Measurements from ENCODE around the gene AGFG1.
"Not testable (repeated sequence)": the region's sequence is repeated elsewhere in the genome, so short reads cannot be mapped to it uniquely, and the experiment has no call there.

Gene AGFG1

DNA sequence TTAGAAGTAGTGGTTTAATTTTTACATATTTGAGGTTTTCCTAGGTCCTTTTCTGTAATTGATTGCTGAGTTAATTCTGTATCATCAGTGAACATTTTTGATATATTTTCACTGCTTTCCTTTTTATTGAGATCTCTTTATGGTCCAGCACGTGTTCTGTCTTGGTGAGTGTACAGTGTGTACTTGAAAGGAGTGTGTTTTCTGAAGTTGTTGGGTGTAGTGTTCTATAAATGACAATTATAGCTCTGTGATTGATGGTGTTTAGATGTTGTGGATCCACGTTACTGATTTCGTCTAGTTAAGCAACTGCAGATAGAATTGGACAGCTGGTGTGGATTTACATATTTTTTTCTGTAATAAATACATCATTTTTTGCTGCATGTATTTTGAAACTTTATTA, 32.7 kb downstream of the AGFG1 start:
- Histone ChIP-seq H3K4me3 (ENCODE audit: low read depth, low read length) (no peak overlapping the region), H3K9me3 (ENCODE audit: control insufficient read depth, insufficient read depth, low read length) (no peaks in the 10 kb centered on the region), H3K27me3 (ENCODE audit: control insufficient read depth, insufficient read depth, low read length) (no peaks in the 10 kb centered on the region), H3K9ac (ENCODE audit: low read depth, low read length) (no peak overlapping the region), H3K36me3 (ENCODE audit: control insufficient read depth, insufficient read depth, low read length) (no peaks in the 10 kb centered on the region), H3K4me1 (ENCODE audit: control insufficient read depth, insufficient read depth, low read length) (peaks cover 7% of the 10 kb centered on the region)

DNA sequence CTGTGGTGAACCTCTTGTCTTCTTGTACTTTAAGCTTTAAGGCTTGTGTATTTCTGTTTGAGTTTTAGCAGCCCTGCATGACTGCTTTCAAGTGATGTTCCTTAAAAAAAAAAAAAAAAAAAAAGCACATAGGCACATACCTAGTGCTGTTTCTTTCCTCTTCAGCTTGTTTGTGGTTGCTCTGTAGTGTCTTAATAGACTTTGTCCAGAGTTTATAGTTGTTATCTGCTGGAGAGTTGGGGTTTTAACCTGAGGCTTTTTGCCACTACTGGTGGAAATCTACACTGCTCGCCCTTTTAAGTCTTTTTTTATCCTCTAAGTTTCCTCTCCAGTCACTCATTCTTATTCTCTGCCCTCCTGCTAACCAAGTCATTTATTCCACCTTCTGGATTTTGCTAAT, 34.5 kb downstream of the AGFG1 start:
- no peak overlapping the region for H3K9ac ChIP-seq (ENCODE audit: low read depth, low read length)
- no peaks in the 10 kb centered on the region for H3K27me3 ChIP-seq (ENCODE audit: control insufficient read depth, insufficient read depth, low read length)
- no peaks in the 10 kb centered on the region for H3K9me3 ChIP-seq (ENCODE audit: control insufficient read depth, insufficient read depth, low read length)
- H3K4me1 ChIP-seq (ENCODE audit: control insufficient read depth, insufficient read depth, low read length), result peaks cover 13% of the 10 kb centered on the region
- no peaks in the 10 kb centered on the region for H3K36me3 ChIP-seq (ENCODE audit: control insufficient read depth, insufficient read depth, low read length)
- H3K4me3 ChIP-seq (ENCODE audit: low read depth, low read length), result no peak overlapping the region

DNA sequence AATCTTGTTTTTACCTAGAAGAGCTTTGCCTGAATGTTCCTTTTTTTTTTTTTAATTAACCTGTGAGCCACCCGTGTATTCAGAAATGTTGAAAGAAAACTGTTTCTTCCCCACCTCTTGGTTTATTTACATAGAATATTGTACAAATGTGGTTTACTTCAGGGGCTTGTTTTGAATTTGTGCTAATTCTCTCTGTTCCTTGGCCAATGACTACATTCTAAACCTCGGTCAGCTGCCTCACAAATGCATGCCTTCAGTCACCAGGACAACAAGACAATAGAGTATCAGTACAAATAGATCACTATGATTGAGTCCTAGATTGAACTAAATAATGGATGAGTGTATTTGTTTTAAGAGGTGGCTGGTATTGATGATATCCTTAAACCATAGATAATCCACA, 36.0 kb downstream of the AGFG1 start:
- Histone ChIP-seq H3K36me3 (ENCODE audit: control insufficient read depth, insufficient read depth, low read length) (no peaks in the 10 kb centered on the region), H3K4me1 (ENCODE audit: control insufficient read depth, insufficient read depth, low read length) (peaks cover 13% of the 10 kb centered on the region)

DNA sequence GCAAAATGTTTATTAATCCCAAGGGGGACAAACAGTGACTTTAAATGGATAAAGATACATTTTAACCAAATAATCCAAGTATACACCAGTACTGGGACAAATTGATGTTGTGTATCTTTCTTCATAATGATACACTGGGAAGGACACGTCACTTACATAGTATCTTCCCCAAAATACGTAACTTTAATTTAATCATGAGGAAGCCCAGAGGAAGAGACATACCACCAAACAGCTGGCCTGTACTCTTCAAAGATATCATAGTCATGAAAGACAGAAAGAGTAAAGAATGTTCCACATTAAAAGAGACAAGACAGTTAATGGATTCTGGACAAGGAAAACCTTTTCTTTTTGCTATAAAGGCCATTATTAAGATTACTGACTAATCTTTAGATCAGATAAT, 37.1 kb downstream of the AGFG1 start:
- no peak overlapping the region for H3K4me3 ChIP-seq (ENCODE audit: low read depth, low read length)
- H3K9me3 ChIP-seq (ENCODE audit: control insufficient read depth, insufficient read depth, low read length), result no peaks in the 10 kb centered on the region
- no peak overlapping the region for H3K9ac ChIP-seq (ENCODE audit: low read depth, low read length)
- no peaks in the 10 kb centered on the region for H3K27me3 ChIP-seq (ENCODE audit: control insufficient read depth, insufficient read depth, low read length)
- no peaks in the 10 kb centered on the region for H3K36me3 ChIP-seq (ENCODE audit: control insufficient read depth, insufficient read depth, low read length)
- H3K4me1 ChIP-seq (ENCODE audit: control insufficient read depth, insufficient read depth, low read length), result peaks cover 13% of the 10 kb centered on the region

More for the DNA sequence above, 36.0 kb downstream of the AGFG1 start:
- Histone ChIP-seq H3K9ac (ENCODE audit: low read depth, low read length) (no peak overlapping the region), H3K27me3 (ENCODE audit: control insufficient read depth, insufficient read depth, low read length) (no peaks in the 10 kb centered on the region), H3K9me3 (ENCODE audit: control insufficient read depth, insufficient read depth, low read length) (no peaks in the 10 kb centered on the region), H3K4me3 (ENCODE audit: low read depth, low read length) (no peak overlapping the region)

DNA sequence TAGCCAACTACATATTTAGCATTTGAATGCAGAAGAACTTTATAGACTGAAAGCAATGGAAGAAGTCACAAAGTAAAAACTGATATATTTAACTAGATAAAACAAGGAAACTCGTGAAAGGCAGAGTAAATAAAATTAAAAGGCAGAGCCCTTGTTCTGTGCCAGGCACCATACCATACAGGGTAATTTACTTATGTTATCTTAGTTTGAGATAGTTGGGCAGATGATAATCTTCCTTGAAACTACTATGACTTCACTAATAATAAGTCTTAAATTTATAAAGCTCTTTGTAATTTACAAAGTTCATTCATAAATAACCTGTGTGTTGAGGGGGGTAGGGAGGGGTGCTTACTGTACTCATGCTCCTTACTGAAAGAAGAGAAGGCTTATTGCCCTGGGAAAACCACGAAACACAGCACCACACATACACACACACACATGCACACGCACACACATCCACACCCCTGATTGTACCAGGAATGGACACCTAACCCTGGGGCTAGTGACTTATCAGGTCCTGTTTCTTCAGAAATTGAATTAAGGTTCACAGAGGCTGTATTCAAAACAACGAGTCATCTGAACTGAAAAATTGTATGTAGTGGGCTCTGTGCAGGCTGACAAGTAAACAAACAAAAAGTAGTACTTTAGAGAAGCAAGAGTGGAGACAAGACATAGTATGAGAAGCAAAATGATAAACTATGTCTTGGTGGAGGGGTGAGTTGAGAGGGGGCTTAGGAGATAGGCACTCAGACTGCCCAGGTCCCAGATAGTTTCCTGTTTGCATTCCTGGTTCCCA, 38.1 kb downstream of the AGFG1 start:
- H3K9ac ChIP-seq (ENCODE audit: low read depth, low read length), result no peak overlapping the region
- no peaks in the 10 kb centered on the region for H3K9me3 ChIP-seq (ENCODE audit: control insufficient read depth, insufficient read depth, low read length)
- H3K4me1 ChIP-seq (ENCODE audit: control insufficient read depth, insufficient read depth, low read length), result peaks cover 15% of the 10 kb centered on the region
- H3K36me3 ChIP-seq (ENCODE audit: control insufficient read depth, insufficient read depth, low read length), result no peaks in the 10 kb centered on the region
- no peak overlapping the region for H3K4me3 ChIP-seq (ENCODE audit: low read depth, low read length)
- no peaks in the 10 kb centered on the region for H3K27me3 ChIP-seq (ENCODE audit: control insufficient read depth, insufficient read depth, low read length)

DNA sequence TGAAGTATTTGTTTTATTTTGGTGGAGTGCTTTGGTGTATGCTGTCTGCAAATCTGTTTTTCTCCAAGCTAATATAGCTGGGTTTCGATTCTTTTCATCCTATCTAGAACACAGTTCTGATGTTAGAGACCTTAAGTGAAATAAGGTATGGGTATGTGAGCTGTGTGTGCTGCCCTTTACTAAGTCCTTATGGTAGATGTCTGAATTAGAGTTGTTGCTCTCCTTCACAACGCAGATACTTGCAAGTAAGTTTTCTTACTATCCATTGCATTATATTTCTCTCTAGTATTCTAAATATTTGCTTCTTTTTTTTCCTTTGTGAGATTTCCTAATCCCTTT, 38.6 kb downstream of the AGFG1 start:
- peaks cover 16% of the 10 kb centered on the region for H3K4me1 ChIP-seq (ENCODE audit: control insufficient read depth, insufficient read depth, low read length)
- no peaks in the 10 kb centered on the region for H3K27me3 ChIP-seq (ENCODE audit: control insufficient read depth, insufficient read depth, low read length)
- no peaks in the 10 kb centered on the region for H3K9me3 ChIP-seq (ENCODE audit: control insufficient read depth, insufficient read depth, low read length)
- no peak overlapping the region for H3K4me3 ChIP-seq (ENCODE audit: low read depth, low read length)
- no peak overlapping the region for H3K9ac ChIP-seq (ENCODE audit: low read depth, low read length)
- no peaks in the 10 kb centered on the region for H3K36me3 ChIP-seq (ENCODE audit: control insufficient read depth, insufficient read depth, low read length)

DNA sequence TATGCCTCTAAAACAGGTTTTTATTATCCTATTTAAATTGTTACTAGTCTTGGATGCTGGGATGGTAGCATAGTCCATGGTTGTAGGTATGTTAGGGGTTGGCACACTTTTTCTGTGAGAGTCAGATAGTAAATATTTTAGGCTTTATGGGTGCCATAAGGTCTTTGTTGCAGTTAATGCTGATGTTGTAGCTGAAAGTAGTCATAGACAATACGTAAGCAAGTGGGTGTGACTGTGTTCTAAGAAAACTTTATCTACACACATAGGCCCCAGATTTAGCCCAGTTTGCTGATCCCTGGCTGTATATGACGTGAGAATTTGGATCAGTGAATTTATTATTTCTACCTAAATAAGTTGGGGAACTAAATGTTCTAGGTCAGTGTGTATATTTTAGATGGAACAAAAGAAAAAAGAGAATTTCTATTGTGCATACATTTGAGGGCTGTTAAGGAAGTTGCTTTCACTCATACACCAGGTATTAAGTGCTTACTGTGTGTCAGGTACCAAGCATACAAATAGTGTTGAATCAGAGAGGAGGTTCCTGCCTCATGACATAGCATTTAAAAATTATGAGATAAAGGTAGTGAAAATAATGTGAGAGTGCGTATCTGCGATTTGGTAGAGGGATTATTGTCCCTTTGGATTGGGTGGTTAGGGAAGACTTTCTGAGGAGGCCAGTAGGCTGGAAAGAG, 39.4 kb downstream of the AGFG1 start:
- Histone ChIP-seq H3K4me3 (ENCODE audit: low read depth, low read length) (no peak overlapping the region), H3K9ac (ENCODE audit: low read depth, low read length) (no peak overlapping the region), H3K4me1 (ENCODE audit: control insufficient read depth, insufficient read depth, low read length) (peaks cover 19% of the 10 kb centered on the region), H3K27me3 (ENCODE audit: control insufficient read depth, insufficient read depth, low read length) (no peaks in the 10 kb centered on the region), H3K9me3 (ENCODE audit: control insufficient read depth, insufficient read depth, low read length) (no peaks in the 10 kb centered on the region), H3K36me3 (ENCODE audit: control insufficient read depth, insufficient read depth, low read length) (no peaks in the 10 kb centered on the region)

DNA sequence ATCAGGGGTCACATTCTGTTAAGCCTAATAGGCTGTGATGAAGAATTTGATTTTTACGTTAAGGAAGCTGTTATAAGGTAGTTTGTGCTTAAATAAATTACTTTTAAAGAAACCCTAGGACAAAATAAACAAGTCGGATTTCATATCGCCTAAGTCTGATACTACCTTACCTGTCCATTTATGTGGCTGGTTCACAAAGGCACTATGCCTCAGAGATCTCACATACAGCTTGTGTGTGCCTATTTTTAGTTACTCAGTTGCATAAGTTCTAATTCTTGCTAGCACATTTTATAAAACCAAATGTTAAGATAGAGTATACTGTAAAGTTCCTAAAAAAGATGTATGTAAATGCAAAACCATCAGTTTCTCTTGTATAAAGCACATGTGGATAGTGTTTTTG, 40.0 kb downstream of the AGFG1 start:
- Histone ChIP-seq H3K36me3 (ENCODE audit: control insufficient read depth, insufficient read depth, low read length) (no peaks in the 10 kb centered on the region), H3K4me1 (ENCODE audit: control insufficient read depth, insufficient read depth, low read length) (peaks cover 19% of the 10 kb centered on the region), H3K9me3 (ENCODE audit: control insufficient read depth, insufficient read depth, low read length) (no peaks in the 10 kb centered on the region)

DNA sequence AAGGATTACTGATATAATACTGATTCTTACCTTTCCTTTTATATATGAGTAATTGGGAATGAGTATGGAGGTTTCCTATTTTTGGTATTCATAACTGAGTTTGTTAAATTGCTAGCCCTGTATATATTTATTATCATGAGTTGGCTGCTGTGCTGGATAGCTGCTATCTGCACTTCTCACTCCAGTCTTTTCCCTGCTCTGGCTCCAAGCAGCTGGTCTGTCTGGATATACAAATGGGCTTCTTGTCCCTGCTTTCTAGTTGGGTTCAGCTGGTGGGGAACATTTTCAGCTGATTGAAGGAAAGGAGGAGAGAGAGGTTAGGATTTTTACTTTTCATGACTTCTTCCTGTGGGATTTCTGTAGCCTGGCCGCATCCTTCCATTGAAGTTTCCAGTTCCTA, 41.2 kb downstream of the AGFG1 start:
- Histone ChIP-seq H3K36me3 (ENCODE audit: control insufficient read depth, insufficient read depth, low read length) (no peaks in the 10 kb centered on the region), H3K4me1 (ENCODE audit: control insufficient read depth, insufficient read depth, low read length) (peaks cover 19% of the 10 kb centered on the region), H3K27me3 (ENCODE audit: control insufficient read depth, insufficient read depth, low read length) (no peaks in the 10 kb centered on the region), H3K9me3 (ENCODE audit: control insufficient read depth, insufficient read depth, low read length) (no peaks in the 10 kb centered on the region), H3K4me3 (ENCODE audit: low read depth, low read length) (no peak overlapping the region), H3K9ac (ENCODE audit: low read depth, low read length) (no peak overlapping the region)

More for the DNA sequence above, 40.0 kb downstream of the AGFG1 start:
- Histone ChIP-seq H3K4me3 (ENCODE audit: low read depth, low read length) (no peak overlapping the region), H3K9ac (ENCODE audit: low read depth, low read length) (no peak overlapping the region), H3K27me3 (ENCODE audit: control insufficient read depth, insufficient read depth, low read length) (no peaks in the 10 kb centered on the region)

DNA sequence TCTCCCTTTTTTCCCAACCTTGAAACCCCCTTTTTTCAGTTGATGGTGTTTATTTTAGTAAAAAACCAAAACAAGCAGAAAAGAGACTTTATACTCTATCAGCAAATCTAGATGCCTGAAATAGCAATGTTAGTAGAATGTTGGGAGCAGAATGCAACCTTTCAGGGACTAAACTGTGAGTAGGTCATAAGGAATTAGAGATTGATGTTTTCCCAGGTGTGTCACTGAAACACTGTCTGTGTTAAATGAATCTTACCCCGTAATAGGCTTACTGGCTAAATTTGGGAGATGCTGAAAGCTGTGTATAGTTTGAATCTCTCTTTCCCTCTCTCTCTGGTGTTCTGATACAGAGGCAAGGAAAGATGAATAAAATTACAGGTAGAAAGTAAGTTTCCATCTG, 43.8 kb downstream of the AGFG1 start:
- Histone ChIP-seq H3K9ac (ENCODE audit: low read depth, low read length) (no peak overlapping the region), H3K36me3 (ENCODE audit: control insufficient read depth, insufficient read depth, low read length) (no peaks in the 10 kb centered on the region), H3K4me3 (ENCODE audit: low read depth, low read length) (no peak overlapping the region), H3K27me3 (ENCODE audit: control insufficient read depth, insufficient read depth, low read length) (no peaks in the 10 kb centered on the region), H3K4me1 (ENCODE audit: control insufficient read depth, insufficient read depth, low read length) (peaks cover 16% of the 10 kb centered on the region), H3K9me3 (ENCODE audit: control insufficient read depth, insufficient read depth, low read length) (no peaks in the 10 kb centered on the region)

DNA sequence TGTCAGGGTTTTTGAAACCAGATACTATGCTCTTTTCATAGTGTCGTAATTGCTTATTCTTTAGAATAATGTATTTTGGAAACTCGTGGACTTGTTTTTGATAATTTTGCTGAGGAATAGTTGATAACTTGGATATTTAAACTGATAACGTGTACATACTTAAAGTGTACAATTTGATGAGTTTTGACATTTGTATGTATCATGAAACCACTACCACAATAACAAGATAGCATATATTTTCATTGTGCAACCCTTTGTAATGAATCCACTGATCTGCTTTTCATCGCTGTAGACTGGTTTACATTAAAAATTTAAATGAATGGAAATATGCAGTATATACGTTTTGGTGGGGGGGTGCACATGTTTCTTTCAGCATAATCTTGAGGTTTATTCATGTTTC, 45.8 kb downstream of the AGFG1 start:
- peaks cover 13% of the 10 kb centered on the region for H3K4me1 ChIP-seq (ENCODE audit: control insufficient read depth, insufficient read depth, low read length)
- H3K4me3 ChIP-seq (ENCODE audit: low read depth, low read length), result no peak overlapping the region
- no peaks in the 10 kb centered on the region for H3K9me3 ChIP-seq (ENCODE audit: control insufficient read depth, insufficient read depth, low read length)
- no peak overlapping the region for H3K9ac ChIP-seq (ENCODE audit: low read depth, low read length)
- no peaks in the 10 kb centered on the region for H3K36me3 ChIP-seq (ENCODE audit: control insufficient read depth, insufficient read depth, low read length)
- H3K27me3 ChIP-seq (ENCODE audit: control insufficient read depth, insufficient read depth, low read length), result no peaks in the 10 kb centered on the region

DNA sequence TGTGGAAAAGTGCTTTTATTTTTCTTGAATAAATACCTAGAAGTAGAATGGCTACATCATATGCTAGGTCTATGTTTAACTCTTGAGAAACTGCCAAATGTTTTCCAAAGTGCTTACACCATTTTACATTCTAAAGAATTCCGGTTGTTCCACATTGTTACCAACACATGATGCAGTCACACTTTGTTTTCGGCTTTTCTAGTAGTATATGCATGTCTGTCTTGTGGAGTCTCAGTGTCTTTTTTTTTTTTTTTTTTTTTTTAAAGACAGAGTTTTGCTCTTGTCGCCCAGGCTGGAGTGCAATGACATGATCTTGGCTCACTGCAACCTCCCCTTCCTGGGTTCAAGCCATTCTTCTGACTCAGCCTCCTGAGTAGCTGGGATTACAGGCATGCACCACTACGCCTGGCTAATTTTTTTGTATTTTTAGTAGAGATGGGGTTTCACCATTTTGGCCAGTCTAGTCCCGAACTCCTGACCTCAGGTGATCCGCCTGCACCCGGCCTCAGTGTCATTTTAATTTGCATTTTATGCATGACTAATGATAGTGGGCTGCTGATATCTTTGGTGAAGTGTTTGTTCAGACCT, 46.4 kb downstream of the AGFG1 start:
- not testable (repeated sequence) for H3K4me3 ChIP-seq (ENCODE audit: low read depth, low read length); H3K36me3 ChIP-seq (ENCODE audit: control insufficient read depth, insufficient read depth, low read length); H3K9ac ChIP-seq (ENCODE audit: low read depth, low read length); H3K9me3 ChIP-seq (ENCODE audit: control insufficient read depth, insufficient read depth, low read length); H3K27me3 ChIP-seq (ENCODE audit: control insufficient read depth, insufficient read depth, low read length)
- H3K4me1 ChIP-seq (ENCODE audit: control insufficient read depth, insufficient read depth, low read length), result peaks cover 13% of the 10 kb centered on the region

All from iPS-15b (cell line).